Transverse colon (tissue), 3 donors: ENCODE data around the gene COL13A1.

Experiments
- EP300 ChIP-seq: sonication (generic); formaldehyde crosslinking; IDR thresholded peaks from one replicate; pipeline ENCODE4 v1.6.1; 2017; ENCODE audit warnings: antibody characterized with exemption, low read depth
- POLR2A ChIP-seq: fragments of 450-650 bp; IDR thresholded peaks from one replicate; pipeline ENCODE4 v1.6.1; 2016; ENCODE audit warnings: antibody characterized with exemption, mild to moderate bottlenecking, moderate library complexity
- TF ChIP-seq, protein P1 (sequence below), 5 experiments: fragments of 200-600 bp in 3 of 5; fragments of 450-650 bp in 2 of 5; sonication (generic) in 3 of 5; IDR thresholded peaks; 1 replicate in 2 of 5; 2 replicates in 3 of 5; pipeline ENCODE4 v1.5.1; 2016 to 2017; ENCODE audit warnings: antibody characterized with exemption in 5 of 5, inconsistent platforms in 3 of 5, mild to moderate bottlenecking in 2 of 5, moderate library complexity in 1 of 5

GRCh38 chr10:69843923-69844322 lies 42.2 kb downstream of the COL13A1 start:
- TF ChIP-seq POLR2A, result no peak
- TF ChIP-seq, protein P1, sequence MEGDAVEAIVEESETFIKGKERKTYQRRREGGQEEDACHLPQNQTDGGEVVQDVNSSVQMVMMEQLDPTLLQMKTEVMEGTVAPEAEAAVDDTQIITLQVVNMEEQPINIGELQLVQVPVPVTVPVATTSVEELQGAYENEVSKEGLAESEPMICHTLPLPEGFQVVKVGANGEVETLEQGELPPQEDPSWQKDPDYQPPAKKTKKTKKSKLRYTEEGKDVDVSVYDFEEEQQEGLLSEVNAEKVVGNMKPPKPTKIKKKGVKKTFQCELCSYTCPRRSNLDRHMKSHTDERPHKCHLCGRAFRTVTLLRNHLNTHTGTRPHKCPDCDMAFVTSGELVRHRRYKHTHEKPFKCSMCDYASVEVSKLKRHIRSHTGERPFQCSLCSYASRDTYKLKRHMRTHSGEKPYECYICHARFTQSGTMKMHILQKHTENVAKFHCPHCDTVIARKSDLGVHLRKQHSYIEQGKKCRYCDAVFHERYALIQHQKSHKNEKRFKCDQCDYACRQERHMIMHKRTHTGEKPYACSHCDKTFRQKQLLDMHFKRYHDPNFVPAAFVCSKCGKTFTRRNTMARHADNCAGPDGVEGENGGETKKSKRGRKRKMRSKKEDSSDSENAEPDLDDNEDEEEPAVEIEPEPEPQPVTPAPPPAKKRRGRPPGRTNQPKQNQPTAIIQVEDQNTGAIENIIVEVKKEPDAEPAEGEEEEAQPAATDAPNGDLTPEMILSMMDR (IDR thresholded peaks at IDR 0.05), result no peak
- TF ChIP-seq EP300, result no peak
